Calu3 (cell line): ENCODE data around the gene TDRD6. TPM values are rescaled to one million over a fixed set of nuclear protein-coding genes. Genes with fewer than 3 reads are reported as not detected.

Experiments
- Bru-seq: library from RNA; stranded (reverse); fragments of 400-500 nt; gene quantifications from one replicate; lab custom pipeline; 2021; lab: Mats Ljungman, UMichigan
- BruChase-seq, 2 experiments: library from RNA; stranded (reverse); fragments of 400-500 nt; gene quantifications; one replicate each; lab custom pipeline; 2021; lab: Mats Ljungman, UMichigan
- BruUV-seq: library from RNA; stranded (reverse); fragments of 400-500 nt; replicated peaks from 2 replicates; lab custom pipeline; 2021; lab: Mats Ljungman, UMichigan
- CTCF ChIA-PET: fragments of 300-600 bp; sonication (Branson Sonifier 250); formaldehyde crosslinking; loops from one replicate; lab custom pipeline; 2022; ENCODE audit warnings: antibody characterized with exemption; lab: Charles Lee
- DNase-seq: peaks from one replicate; pipeline ENCODE4 v3.0.0; 2022
- H3K27ac Mint-ChIP-seq: one replicate; pipeline ENCODE4 v1.8.0; 2022; ENCODE audit warnings: mixed read lengths; ENCODE audit not compliant: unreplicated experiment
- H3K27me3 Mint-ChIP-seq: one replicate; pipeline ENCODE4 v1.8.0; 2022; ENCODE audit warnings: mixed read lengths; ENCODE audit not compliant: unreplicated experiment
- H3K36me3 Mint-ChIP-seq: one replicate; pipeline ENCODE4 v1.8.0; 2022; ENCODE audit warnings: mild to moderate bottlenecking, moderate library complexity, mixed read lengths; ENCODE audit not compliant: insufficient read depth, unreplicated experiment
- H3K4me1 Mint-ChIP-seq: one replicate; pipeline ENCODE4 v1.8.0; 2022; ENCODE audit warnings: mild to moderate bottlenecking, low read depth, mixed read lengths; ENCODE audit not compliant: unreplicated experiment
- H3K4me3 Mint-ChIP-seq: one replicate; pipeline ENCODE4 v1.8.0; 2022; ENCODE audit warnings: mild to moderate bottlenecking, low read depth, moderate library complexity, mixed read lengths; ENCODE audit not compliant: unreplicated experiment
- H3K9me3 Mint-ChIP-seq: one replicate; pipeline ENCODE4 v1.8.0; 2022; ENCODE audit warnings: low read depth, mixed read lengths; ENCODE audit not compliant: unreplicated experiment
- intact Hi-C: fragments of 100-400 bp; cut with micrococcal nuclease; formaldehyde crosslinking; loops from one replicate; pipeline ENCODE4 v1.10.0; 2022; ENCODE audit not compliant: unreplicated experiment
- long read RNA-seq: library from polyadenylated mRNA; stranded (forward); transcript quantifications from one replicate; pipeline ENCODE4 v2.0.0, GENCODE V29; 2022
- total RNA-seq: library from RNA; stranded (reverse); gene quantifications from 2 replicates; pipeline ENCODE4 v1.2.3, GENCODE V29; 2022
- TF ChIP-seq, protein P1 (sequence below): fragments of 200-600 bp; IDR thresholded peaks from one replicate; pipeline ENCODE4 v1.8.0; 2022; ENCODE audit warnings: antibody characterized with exemption; ENCODE audit not compliant: unreplicated experiment

The TDRD6 gene, protein sequence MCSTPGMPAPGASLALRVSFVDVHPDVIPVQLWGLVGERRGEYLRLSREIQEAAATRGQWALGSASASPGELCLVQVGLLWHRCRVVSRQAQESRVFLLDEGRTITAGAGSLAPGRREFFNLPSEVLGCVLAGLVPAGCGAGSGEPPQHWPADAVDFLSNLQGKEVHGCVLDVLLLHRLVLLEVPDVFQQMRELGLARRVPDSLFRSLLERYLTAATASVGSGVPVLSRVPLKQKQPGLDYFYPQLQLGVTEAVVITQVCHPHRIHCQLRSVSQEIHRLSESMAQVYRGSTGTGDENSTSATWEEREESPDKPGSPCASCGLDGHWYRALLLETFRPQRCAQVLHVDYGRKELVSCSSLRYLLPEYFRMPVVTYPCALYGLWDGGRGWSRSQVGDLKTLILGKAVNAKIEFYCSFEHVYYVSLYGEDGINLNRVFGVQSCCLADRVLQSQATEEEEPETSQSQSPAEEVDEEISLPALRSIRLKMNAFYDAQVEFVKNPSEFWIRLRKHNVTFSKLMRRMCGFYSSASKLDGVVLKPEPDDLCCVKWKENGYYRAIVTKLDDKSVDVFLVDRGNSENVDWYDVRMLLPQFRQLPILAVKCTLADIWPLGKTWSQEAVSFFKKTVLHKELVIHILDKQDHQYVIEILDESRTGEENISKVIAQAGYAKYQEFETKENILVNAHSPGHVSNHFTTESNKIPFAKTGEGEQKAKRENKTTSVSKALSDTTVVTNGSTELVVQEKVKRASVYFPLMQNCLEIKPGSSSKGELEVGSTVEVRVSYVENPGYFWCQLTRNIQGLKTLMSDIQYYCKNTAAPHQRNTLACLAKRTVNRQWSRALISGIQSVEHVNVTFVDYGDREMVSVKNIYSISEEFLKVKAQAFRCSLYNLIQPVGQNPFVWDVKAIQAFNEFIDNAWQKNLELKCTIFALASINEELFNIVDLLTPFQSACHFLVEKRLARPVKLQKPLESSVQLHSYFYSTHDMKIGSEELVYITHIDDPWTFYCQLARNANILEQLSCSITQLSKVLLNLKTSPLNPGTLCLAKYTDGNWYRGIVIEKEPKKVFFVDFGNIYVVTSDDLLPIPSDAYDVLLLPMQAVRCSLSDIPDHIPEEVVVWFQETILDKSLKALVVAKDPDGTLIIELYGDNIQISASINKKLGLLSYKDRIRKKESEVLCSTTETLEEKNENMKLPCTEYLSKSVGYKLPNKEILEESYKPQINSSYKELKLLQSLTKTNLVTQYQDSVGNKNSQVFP (N-terminal part only)
- 0.07 and 0.10 TPM in 2 replicates for total RNA-seq
- Bru-seq, nascent RNA: percentile 8 among the genes with signal in this experiment
- percentile 27 among the genes with signal in this experiment for BruChase-seq, experiment 1, labeled RNA remaining after a 6-hour chase
- BruChase-seq, experiment 2, labeled RNA remaining after a 2-hour chase: percentile 23 among the genes with signal in this experiment
- long read RNA-seq: 0 reads

DNA sequence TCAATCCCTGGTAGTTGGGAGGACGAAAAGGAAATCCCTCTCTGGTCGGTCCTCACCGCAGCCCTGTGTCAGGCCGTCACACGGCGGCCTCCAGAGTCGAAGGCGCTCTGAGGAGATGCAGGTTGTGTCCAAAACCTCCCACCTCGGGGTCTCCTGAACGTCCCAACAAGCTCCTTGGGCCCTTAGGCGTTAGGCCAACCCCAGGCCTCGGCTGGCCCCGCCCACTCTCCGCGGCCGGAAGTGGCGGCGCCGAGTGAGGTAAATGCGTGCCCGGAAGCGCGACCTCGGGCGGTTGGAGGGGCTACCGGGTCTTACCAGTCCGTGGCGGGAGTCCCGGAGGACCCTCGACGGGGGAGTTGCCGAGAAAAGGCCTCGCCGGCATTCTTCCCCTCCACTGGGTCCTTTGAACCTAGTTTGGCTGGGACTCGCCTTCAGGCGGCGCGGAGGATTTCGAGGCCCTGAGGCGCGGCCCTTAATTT, at the start of gene TDRD6:
TDRD6 (plus strand) TSS at position 267 of the 479 bp plus-strand sequence. CDS start 244 bp downstream, outside the sequence.
- Mint-ChIP-seq H3K27me3 (no peaks in the 10 kb centered on the region), H3K36me3 (no peaks in the 10 kb centered on the region), H3K9me3 (no peaks in the 10 kb centered on the region), H3K4me1 (peaks cover 9% of the 10 kb centered on the region), H3K4me3 (no peak within 1 kb of the TSS), H3K27ac (no peak within 1 kb of the TSS)
- TF ChIP-seq, protein P1, sequence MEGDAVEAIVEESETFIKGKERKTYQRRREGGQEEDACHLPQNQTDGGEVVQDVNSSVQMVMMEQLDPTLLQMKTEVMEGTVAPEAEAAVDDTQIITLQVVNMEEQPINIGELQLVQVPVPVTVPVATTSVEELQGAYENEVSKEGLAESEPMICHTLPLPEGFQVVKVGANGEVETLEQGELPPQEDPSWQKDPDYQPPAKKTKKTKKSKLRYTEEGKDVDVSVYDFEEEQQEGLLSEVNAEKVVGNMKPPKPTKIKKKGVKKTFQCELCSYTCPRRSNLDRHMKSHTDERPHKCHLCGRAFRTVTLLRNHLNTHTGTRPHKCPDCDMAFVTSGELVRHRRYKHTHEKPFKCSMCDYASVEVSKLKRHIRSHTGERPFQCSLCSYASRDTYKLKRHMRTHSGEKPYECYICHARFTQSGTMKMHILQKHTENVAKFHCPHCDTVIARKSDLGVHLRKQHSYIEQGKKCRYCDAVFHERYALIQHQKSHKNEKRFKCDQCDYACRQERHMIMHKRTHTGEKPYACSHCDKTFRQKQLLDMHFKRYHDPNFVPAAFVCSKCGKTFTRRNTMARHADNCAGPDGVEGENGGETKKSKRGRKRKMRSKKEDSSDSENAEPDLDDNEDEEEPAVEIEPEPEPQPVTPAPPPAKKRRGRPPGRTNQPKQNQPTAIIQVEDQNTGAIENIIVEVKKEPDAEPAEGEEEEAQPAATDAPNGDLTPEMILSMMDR: no peak
- BruUV-seq: no TSS peak
- CTCF ChIA-PET: no interaction called here
- no peak for DNase-seq
- intact Hi-C loops: no loop called here

DNA sequence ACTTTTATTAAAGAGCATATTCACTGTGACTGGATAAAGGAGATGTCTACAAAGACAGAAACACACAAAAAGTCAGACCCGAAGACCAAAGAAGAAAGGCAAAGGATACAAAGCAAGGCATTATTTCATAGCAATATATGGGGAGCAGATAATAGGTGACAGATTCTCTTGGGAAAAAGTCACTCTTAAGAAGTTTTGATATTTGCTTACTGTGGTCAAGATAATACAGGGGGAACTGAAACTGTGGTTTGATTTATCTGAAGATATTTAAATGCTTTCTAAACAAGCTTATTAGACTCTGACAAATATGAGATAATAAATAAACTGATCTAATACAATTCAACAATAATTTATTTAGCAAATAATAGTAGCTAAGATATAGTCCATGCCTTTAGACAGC, 49.8 kb upstream of the TDRD6 start:
- DNase-seq: no peak
- CTCF ChIA-PET: interaction anchor here (0.6 kb wide), 1 partner anchor 18 kb away, joined by 6 read pairs; no protein-coding TSS in a partner anchor

DNA sequence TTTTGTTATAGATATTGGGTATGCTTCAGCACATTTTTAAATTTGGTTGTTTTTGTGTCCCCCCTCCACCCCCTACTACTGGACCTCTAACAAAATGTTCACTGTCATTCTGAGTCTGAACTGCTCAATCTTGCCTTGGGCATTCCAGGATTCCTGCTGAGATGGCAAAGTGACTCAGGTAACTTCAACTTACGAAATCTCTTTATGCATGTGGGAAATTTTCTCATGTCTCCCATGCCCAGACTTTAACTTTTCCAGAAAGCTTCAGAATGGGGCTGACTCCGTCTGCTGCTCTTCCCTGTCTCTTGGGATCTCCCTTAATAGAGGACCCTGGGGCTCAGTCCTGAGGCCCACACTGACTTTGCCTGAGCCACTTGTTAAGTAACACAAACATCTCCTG, 49.0 kb upstream of the TDRD6 start:
- CTCF ChIA-PET: no interaction called here
- BruUV-seq: no TSS peak
- Mint-ChIP-seq H3K36me3 (no peaks in the 10 kb centered on the region), H3K9me3 (no peaks in the 10 kb centered on the region), H3K27me3 (no peaks in the 10 kb centered on the region), H3K27ac (no peak overlapping the region), H3K4me1 (no peaks in the 10 kb centered on the region), H3K4me3 (no peak overlapping the region)
- intact Hi-C loops: no loop called here
- no peak for DNase-seq
- TF ChIP-seq, protein P1: no peak

More for the DNA sequence above, 49.8 kb upstream of the TDRD6 start:
- intact Hi-C loops: no loop called here
- no TSS peak for BruUV-seq
- Mint-ChIP-seq H3K9me3 (no peaks in the 10 kb centered on the region), H3K36me3 (no peaks in the 10 kb centered on the region), H3K27me3 (no peaks in the 10 kb centered on the region), H3K27ac (no peak overlapping the region), H3K4me1 (no peaks in the 10 kb centered on the region), H3K4me3 (no peak overlapping the region)
- TF ChIP-seq, protein P1: no peak
